ENCODE results near the gene SLC24A4. TPM values are rescaled to one million over a fixed set of nuclear protein-coding genes. Genes with fewer than 3 reads are reported as not detected.

SLC24A4 gene
- total RNA-seq, 1 experiment from 2014 or later: not detected

GRCh38 chr14:92372230-92372629 lies 49.3 kb downstream of the SLC24A4 start:
- no peaks in the 10 kb centered on the region for H3K4me1 Mint-ChIP-seq (ENCODE audit: insufficient read depth, unreplicated experiment)
- H3K27ac Mint-ChIP-seq (ENCODE audit: low read depth, unreplicated experiment): no peak overlapping the region
- H3K9me3 Mint-ChIP-seq (ENCODE audit: unreplicated experiment): no peaks in the 10 kb centered on the region
- H3K36me3 Mint-ChIP-seq (ENCODE audit: insufficient read depth, unreplicated experiment): peaks cover 7% of the 10 kb centered on the region
- H3K4me3 Mint-ChIP-seq (ENCODE audit: unreplicated experiment): no peak overlapping the region
- POLR2A ChIA-PET: no interaction called here
- TF ChIP-seq CTCF (IDR thresholded peaks at IDR 0.05; ENCODE audit: unreplicated experiment): no peak
- DNase-seq (ENCODE audit: unreplicated experiment): no peak
- intact Hi-C loops (cut with micrococcal nuclease): no loop called here
- H3K27me3 Mint-ChIP-seq (ENCODE audit: insufficient read depth, unreplicated experiment): peaks cover 54% of the 10 kb centered on the region
- CTCF ChIA-PET: no interaction called here
- BruUV-seq (replicated peaks): no TSS peak

- no TSS peak for BruUV-seq (replicated peaks)
- Mint-ChIP-seq H3K27ac (ENCODE audit: low read depth, unreplicated experiment) (no peak overlapping the region), H3K27me3 (ENCODE audit: insufficient read depth, unreplicated experiment) (peaks cover 54% of the 10 kb centered on the region), H3K9me3 (ENCODE audit: unreplicated experiment) (no peaks in the 10 kb centered on the region), H3K4me3 (ENCODE audit: unreplicated experiment) (no peak overlapping the region), H3K36me3 (ENCODE audit: insufficient read depth, unreplicated experiment) (peaks cover 7% of the 10 kb centered on the region), H3K4me1 (ENCODE audit: insufficient read depth, unreplicated experiment) (no peaks in the 10 kb centered on the region)
- ChIA-PET CTCF (no interaction called here), POLR2A (no interaction called here)
- no peak for TF ChIP-seq CTCF (IDR thresholded peaks at IDR 0.05; ENCODE audit: unreplicated experiment)
- intact Hi-C loops (cut with micrococcal nuclease): no loop called here
- DNase-seq (ENCODE audit: unreplicated experiment): no peak
Observed at GRCh38 chr14:92373336-92373735, 50.4 kb downstream of the SLC24A4 start.

- ChIA-PET CTCF (no interaction called here), POLR2A (no interaction called here)
- Mint-ChIP-seq H3K36me3 (ENCODE audit: insufficient read depth, unreplicated experiment) (no peaks in the 10 kb centered on the region), H3K27ac (ENCODE audit: low read depth, unreplicated experiment) (no peak overlapping the region), H3K4me1 (ENCODE audit: insufficient read depth, unreplicated experiment) (no peaks in the 10 kb centered on the region), H3K4me3 (ENCODE audit: unreplicated experiment) (no peak overlapping the region), H3K9me3 (ENCODE audit: unreplicated experiment) (no peaks in the 10 kb centered on the region), H3K27me3 (ENCODE audit: insufficient read depth, unreplicated experiment) (peaks cover 26% of the 10 kb centered on the region)
- no peak for TF ChIP-seq CTCF (IDR thresholded peaks at IDR 0.05; ENCODE audit: unreplicated experiment)
- intact Hi-C loops (cut with micrococcal nuclease): no loop called here
- no peak for DNase-seq (ENCODE audit: unreplicated experiment)
- no TSS peak for BruUV-seq (replicated peaks)
Observed at GRCh38 chr14:92380131-92380530, 57.2 kb downstream of the SLC24A4 start.

- POLR2A ChIA-PET: no interaction called here
- intact Hi-C loops (cut with micrococcal nuclease): no loop called here
- Mint-ChIP-seq H3K9me3 (ENCODE audit: unreplicated experiment) (no peaks in the 10 kb centered on the region), H3K27ac (ENCODE audit: low read depth, unreplicated experiment) (no peak overlapping the region), H3K27me3 (ENCODE audit: insufficient read depth, unreplicated experiment) (peaks cover 26% of the 10 kb centered on the region), H3K4me3 (ENCODE audit: unreplicated experiment) (no peak overlapping the region), H3K36me3 (ENCODE audit: insufficient read depth, unreplicated experiment) (no peaks in the 10 kb centered on the region), H3K4me1 (ENCODE audit: insufficient read depth, unreplicated experiment) (no peaks in the 10 kb centered on the region)
- DNase-seq (ENCODE audit: unreplicated experiment): no peak
- no TSS peak for BruUV-seq (replicated peaks)
- no peak for TF ChIP-seq CTCF (IDR thresholded peaks at IDR 0.05; ENCODE audit: unreplicated experiment)
- CTCF ChIA-PET: no interaction called here
Observed at GRCh38 chr14:92380582-92380981, 57.6 kb downstream of the SLC24A4 start.

Measured in MCF 10A (cell line).